ENCODE measurements around the gene TRNAU1AP.

GRCh38 chr1:28512058-28512611, 40.8 kb upstream of the TRNAU1AP start:
- TF ChIP-seq, protein P1, sequence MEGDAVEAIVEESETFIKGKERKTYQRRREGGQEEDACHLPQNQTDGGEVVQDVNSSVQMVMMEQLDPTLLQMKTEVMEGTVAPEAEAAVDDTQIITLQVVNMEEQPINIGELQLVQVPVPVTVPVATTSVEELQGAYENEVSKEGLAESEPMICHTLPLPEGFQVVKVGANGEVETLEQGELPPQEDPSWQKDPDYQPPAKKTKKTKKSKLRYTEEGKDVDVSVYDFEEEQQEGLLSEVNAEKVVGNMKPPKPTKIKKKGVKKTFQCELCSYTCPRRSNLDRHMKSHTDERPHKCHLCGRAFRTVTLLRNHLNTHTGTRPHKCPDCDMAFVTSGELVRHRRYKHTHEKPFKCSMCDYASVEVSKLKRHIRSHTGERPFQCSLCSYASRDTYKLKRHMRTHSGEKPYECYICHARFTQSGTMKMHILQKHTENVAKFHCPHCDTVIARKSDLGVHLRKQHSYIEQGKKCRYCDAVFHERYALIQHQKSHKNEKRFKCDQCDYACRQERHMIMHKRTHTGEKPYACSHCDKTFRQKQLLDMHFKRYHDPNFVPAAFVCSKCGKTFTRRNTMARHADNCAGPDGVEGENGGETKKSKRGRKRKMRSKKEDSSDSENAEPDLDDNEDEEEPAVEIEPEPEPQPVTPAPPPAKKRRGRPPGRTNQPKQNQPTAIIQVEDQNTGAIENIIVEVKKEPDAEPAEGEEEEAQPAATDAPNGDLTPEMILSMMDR (IDR thresholded peaks at IDR 0.05; ENCODE audit: low read depth, low read length, poor library complexity, severe bottlenecking), result no peak
- TF ChIP-seq EZH2phosphoT487 (IDR thresholded peaks at IDR 0.05; ENCODE audit: borderline replicate concordance, low read length), result no peak

Data from DOHH2 (cell line).